ENCODE measurements around the gene ITIH4. TPM values are rescaled to one million over a fixed set of nuclear protein-coding genes. Genes with fewer than 3 reads are reported as not detected.

ITIH4 gene
- polyA plus RNA-seq, 4 donors = 5.2 to 7.3 (median 6.9) TPM

- DNase-seq (ENCODE audit: low read depth in 4 of 4, low spot score in 3 of 4) = no peak
Observed at GRCh38 chr3:52773361-52774065, 57.0 kb downstream of the ITIH4 start.

GRCh38 chr3:52771702-52772101 is 58.8 kb downstream of the ITIH4 start:
- DNase-seq (ENCODE audit: low read depth in 4 of 4, low spot score in 3 of 4) = no peak

GRCh38 chr3:52771334-52771681 is 59.2 kb downstream of the ITIH4 start:
- no peak for DNase-seq (ENCODE audit: low read depth in 4 of 4, low spot score in 3 of 4)

- peak; percentile 82 to 86 (median 84) for DNase-seq (ENCODE audit: low read depth in 4 of 4, low spot score in 3 of 4)
Observed at GRCh38 chr3:52770496-52771333, 59.8 kb downstream of the ITIH4 start, which contains the start of gene NEK4. Gene NEK4 (minus strand): TSS chr3:52770940. CDS start chr3:52770746, 194 bp downstream.

GRCh38 chr3:52769786-52770455 is 60.6 kb downstream of the ITIH4 start:
- DNase-seq (ENCODE audit: low read depth in 4 of 4, low spot score in 3 of 4) = no peak

- DNase-seq (ENCODE audit: low read depth in 4 of 4, low spot score in 3 of 4) = no peak
Observed at GRCh38 chr3:52763466-52763865, 67.0 kb downstream of the ITIH4 start.

Other genes starting within 250 kb of the ITIH4 start
- 10 to 100 TPM; 55.6 to 67.0 (median 64.2) TPM for gene PBRM1, start 144.8 kb downstream of the ITIH4 start, polyA plus RNA-seq (ENCODE audit: insufficient read length in 4 of 4)
- 100 to 1,000 TPM in 2 of 4 donors, 10 to 100 TPM in 2; 84.9 to 105 (median 100) TPM for gene GNL3, start 144.6 kb downstream of the ITIH4 start, polyA plus RNA-seq (ENCODE audit: insufficient read length in 4 of 4)
- gene GLT8D1, start 124.9 kb downstream of the ITIH4 start, polyA plus RNA-seq (ENCODE audit: insufficient read length in 4 of 4) = 100 to 1,000 TPM; 122 to 141 (median 138) TPM
- gene SPCS1, start 124.6 kb downstream of the ITIH4 start, polyA plus RNA-seq (ENCODE audit: insufficient read length in 4 of 4) = 100 to 1,000 TPM; 166 to 185 (median 175) TPM
- gene NEK4, start 59.7 kb downstream of the ITIH4 start, polyA plus RNA-seq (ENCODE audit: insufficient read length in 4 of 4) = 10 to 100 TPM; 23.0 to 27.6 (median 25.6) TPM
- gene ITIH1, start 53.1 kb downstream of the ITIH4 start, polyA plus RNA-seq (ENCODE audit: insufficient read length in 4 of 4) = under 1 TPM in 3 of 4 donors, not detected in 1; 0.05 to 0.56 (median 0.22) TPM
- 1 to 10 TPM; 4.8 to 6.0 (median 5.6) TPM for gene ITIH3, start 35.9 kb downstream of the ITIH4 start, polyA plus RNA-seq (ENCODE audit: insufficient read length in 4 of 4)
- 1 to 10 TPM in 1 of 4 donors, under 1 TPM in 2, not detected in 1; 0.60 to 1.0 (median 0.62) TPM for gene MUSTN1, start 4.3 kb upstream of the ITIH4 start, polyA plus RNA-seq (ENCODE audit: insufficient read length in 4 of 4)
- 10 to 100 TPM; 13.4 to 15.8 (median 14.5) TPM for gene STIMATE, start 66.9 kb upstream of the ITIH4 start, polyA plus RNA-seq (ENCODE audit: insufficient read length in 4 of 4)
- 10 to 100 TPM in 2 of 4 donors, 1 to 10 TPM in 2; 8.5 to 12.5 (median 9.5) TPM for gene SFMBT1, start 215.4 kb upstream of the ITIH4 start, polyA plus RNA-seq (ENCODE audit: insufficient read length in 4 of 4)